Progenitor cell of endocrine pancreas (in vitro differentiated cells): ENCODE measurements around the gene ASIC5. TPM values are rescaled to one million over a fixed set of nuclear protein-coding genes. Genes with fewer than 3 reads are reported as not detected.

Experiments
- DNase-seq: peaks from one replicate; pipeline ENCODE4 v3.0.0; 2021; ENCODE audit warnings: low spot score; ENCODE audit not compliant: unreplicated experiment
- H3K27ac Mint-ChIP-seq: 2 replicates; pipeline ENCODE4 v1.8.0; 2021; ENCODE audit warnings: mild to moderate bottlenecking, moderate library complexity, mixed read lengths
- H3K27me3 Mint-ChIP-seq: 2 replicates; pipeline ENCODE4 v1.8.0; 2021; ENCODE audit warnings: mixed read lengths
- H3K36me3 Mint-ChIP-seq: 2 replicates; pipeline ENCODE4 v1.8.0; 2022; ENCODE audit warnings: mixed read lengths; ENCODE audit not compliant: insufficient read depth
- H3K4me1 Mint-ChIP-seq: 2 replicates; pipeline ENCODE4 v1.8.0; 2021; ENCODE audit warnings: low read depth, mixed read lengths
- H3K4me3 Mint-ChIP-seq: 2 replicates; pipeline ENCODE4 v1.8.0; 2021; ENCODE audit warnings: low read depth, mild to moderate bottlenecking, moderate library complexity, mixed read lengths
- H3K9me3 Mint-ChIP-seq: 2 replicates; pipeline ENCODE4 v1.8.0; 2021; ENCODE audit warnings: low read depth, mixed read lengths
- total RNA-seq: library from RNA; stranded (reverse); gene quantifications from 2 replicates; pipeline ENCODE4 v1.2.1, GENCODE V29; 2021
- TF ChIP-seq, protein P1 (sequence below): fragments of 200-600 bp; sonication (generic); IDR thresholded peaks from one replicate; pipeline ENCODE4 v1.5.0; 2021; ENCODE audit warnings: antibody characterized with exemption, mild to moderate bottlenecking; ENCODE audit not compliant: unreplicated experiment

ASIC5 gene
- total RNA-seq, 1 donor from 2014 or later: not detected

DNA sequence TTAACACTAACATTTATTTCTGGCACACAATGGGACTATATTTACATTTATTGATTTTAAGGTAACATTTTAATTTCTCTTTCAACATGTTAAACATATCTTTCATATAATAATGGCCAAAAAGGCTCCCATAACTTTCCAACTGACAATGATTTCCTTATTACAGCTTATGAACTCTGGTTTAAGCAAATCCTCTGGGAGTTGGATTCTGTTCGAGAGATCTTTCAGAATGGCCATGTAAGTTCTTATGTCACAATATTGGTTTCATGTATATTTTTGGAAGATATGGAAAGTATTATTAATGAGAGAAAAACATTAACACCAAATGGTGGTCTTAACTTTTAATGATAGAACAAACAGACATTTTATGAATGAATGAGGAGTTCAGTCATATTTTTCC is 41.5 kb upstream of the ASIC5 start:
- Mint-ChIP-seq H3K27me3 (no peaks in the 10 kb centered on the region), H3K4me3 (no peak overlapping the region), H3K27ac (no peak overlapping the region), H3K36me3 (no peaks in the 10 kb centered on the region), H3K4me1 (peaks cover 8% of the 10 kb centered on the region), H3K9me3 (no peaks in the 10 kb centered on the region)
- no peak for DNase-seq
- TF ChIP-seq, protein P1, sequence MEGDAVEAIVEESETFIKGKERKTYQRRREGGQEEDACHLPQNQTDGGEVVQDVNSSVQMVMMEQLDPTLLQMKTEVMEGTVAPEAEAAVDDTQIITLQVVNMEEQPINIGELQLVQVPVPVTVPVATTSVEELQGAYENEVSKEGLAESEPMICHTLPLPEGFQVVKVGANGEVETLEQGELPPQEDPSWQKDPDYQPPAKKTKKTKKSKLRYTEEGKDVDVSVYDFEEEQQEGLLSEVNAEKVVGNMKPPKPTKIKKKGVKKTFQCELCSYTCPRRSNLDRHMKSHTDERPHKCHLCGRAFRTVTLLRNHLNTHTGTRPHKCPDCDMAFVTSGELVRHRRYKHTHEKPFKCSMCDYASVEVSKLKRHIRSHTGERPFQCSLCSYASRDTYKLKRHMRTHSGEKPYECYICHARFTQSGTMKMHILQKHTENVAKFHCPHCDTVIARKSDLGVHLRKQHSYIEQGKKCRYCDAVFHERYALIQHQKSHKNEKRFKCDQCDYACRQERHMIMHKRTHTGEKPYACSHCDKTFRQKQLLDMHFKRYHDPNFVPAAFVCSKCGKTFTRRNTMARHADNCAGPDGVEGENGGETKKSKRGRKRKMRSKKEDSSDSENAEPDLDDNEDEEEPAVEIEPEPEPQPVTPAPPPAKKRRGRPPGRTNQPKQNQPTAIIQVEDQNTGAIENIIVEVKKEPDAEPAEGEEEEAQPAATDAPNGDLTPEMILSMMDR: no peak

DNA sequence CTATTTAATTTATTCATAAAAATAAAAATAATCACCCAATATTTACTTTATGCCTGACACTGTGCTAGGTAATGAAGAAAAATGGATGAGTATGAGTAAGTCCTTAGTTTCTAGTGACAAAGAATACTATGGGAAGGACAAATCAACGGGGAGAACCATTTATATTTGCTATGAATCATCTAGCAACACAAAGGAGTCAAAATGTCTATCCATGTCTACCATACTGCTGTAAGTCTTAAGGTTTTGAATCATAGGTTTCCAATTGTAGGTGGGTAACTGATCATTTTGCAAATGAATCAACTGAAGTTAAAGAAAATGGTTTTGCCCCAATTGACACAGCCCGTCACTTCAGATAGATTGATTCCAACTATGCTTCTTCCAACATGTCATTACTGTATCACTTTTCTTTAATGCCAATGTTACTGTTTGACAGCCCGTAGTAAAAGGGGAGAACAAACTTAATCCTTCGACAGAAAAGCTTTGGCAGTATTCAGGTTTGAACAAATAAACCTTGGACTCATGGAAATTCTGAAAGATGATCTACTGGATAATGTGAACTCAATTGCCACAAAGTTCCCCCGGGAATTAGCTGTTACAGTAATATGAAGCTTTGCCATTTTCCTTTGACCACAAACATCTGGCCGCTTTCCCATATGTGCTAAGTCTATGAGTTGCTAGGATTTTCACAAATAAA is 40.6 kb upstream of the ASIC5 start:
- no peak for DNase-seq
- Mint-ChIP-seq H3K4me3 (no peak overlapping the region), H3K9me3 (no peaks in the 10 kb centered on the region), H3K27me3 (no peaks in the 10 kb centered on the region), H3K4me1 (peaks cover 8% of the 10 kb centered on the region), H3K36me3 (no peaks in the 10 kb centered on the region), H3K27ac (no peak overlapping the region)
- TF ChIP-seq, protein P1: no peak

DNA sequence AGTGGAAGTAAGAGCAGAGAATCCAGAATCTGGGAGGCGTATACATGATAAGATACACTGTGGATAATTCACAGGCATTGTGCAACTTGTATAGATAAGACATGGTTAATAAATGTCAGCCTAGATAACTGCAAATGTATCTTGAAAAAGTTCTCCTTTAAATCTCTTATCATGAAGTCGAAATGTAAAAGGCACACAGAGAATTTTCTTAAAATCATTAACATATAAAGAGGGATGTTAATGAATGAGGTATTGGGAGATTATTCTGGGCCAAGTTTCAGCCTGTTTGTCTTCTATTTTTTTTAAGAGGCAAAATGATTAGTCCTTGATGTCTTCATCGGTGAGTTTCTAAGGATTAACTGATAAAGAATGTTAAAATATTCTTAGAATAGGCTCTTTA is 38.3 kb upstream of the ASIC5 start:
- Mint-ChIP-seq H3K27ac (no peak overlapping the region), H3K4me3 (peak overlapping the region; percentile 8), H3K9me3 (no peaks in the 10 kb centered on the region)

DNA sequence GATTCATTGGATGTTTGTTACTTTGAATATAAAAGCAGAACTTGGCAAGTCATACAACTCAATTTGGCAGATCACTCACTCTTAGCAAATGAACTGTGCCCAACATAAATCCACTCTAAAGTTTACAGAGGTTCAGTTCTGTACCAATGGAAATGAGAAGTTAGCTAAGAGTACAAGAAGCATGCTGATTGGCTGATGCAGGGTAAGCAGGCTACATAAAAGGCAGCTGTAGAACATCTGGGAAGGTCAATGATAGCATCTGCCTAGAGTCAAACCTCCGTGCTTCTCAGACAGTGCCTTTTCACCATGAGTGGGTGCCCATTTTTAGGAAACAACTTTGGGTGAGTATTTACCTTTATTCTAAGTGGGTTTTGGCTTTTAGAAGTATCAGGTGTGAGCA is 37.4 kb upstream of the ASIC5 start, which contains the start of gene TDO2:
Gene TDO2 (plus strand): TSS at position 244 of the 400 bp plus-strand sequence. CDS start 63 bp downstream, at position 307.
- peak within 1 kb of the TSS; percentile 8 for H3K4me3 Mint-ChIP-seq

More for the DNA sequence above, 38.3 kb upstream of the ASIC5 start:
- no peaks in the 10 kb centered on the region for H3K36me3 Mint-ChIP-seq
- TF ChIP-seq, protein P1: no peak
- no peak for DNase-seq
- H3K4me1 Mint-ChIP-seq: peaks cover 11% of the 10 kb centered on the region
- H3K27me3 Mint-ChIP-seq: no peaks in the 10 kb centered on the region

DNA sequence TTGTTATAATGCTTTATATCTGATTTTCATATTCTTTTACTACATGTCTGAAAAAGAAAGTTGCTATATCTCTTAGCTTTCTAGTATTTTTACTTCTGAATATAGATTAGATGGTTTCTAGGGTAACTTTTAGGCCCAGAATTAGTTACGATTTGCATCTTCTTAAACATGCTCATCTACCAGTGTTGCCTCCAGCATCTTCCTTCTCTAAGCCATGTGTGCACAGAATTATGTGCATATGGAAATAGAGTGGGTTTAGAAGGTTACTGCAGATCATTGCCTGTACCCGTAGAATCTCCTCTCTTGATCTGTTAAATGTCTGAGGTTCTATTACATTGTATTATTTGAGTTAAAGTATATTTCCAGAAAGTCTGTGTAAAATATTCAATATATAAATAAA is 34.9 kb upstream of the ASIC5 start:
- peaks cover 11% of the 10 kb centered on the region for H3K4me1 Mint-ChIP-seq
- H3K9me3 Mint-ChIP-seq: peaks cover 8% of the 10 kb centered on the region
- H3K27ac Mint-ChIP-seq: no peak overlapping the region
- no peak overlapping the region for H3K4me3 Mint-ChIP-seq
- H3K27me3 Mint-ChIP-seq: no peaks in the 10 kb centered on the region
- no peak for DNase-seq
- peaks cover 3% of the 10 kb centered on the region for H3K36me3 Mint-ChIP-seq
- TF ChIP-seq, protein P1: no peak

More for the DNA sequence above, 37.4 kb upstream of the ASIC5 start, which contains the start of gene TDO2:
- Mint-ChIP-seq H3K27ac (no peak within 1 kb of the TSS), H3K9me3 (no peaks in the 10 kb centered on the region), H3K27me3 (no peaks in the 10 kb centered on the region), H3K4me1 (peaks cover 11% of the 10 kb centered on the region), H3K36me3 (no peaks in the 10 kb centered on the region)
- no peak for DNase-seq
- TF ChIP-seq, protein P1: no peak
